Stimulated activated naive CD8-positive, alpha-beta T cell treated with anti-CD3 and anti-CD28 coated beads, Interleukin-15, Interleukin-2, amounts not matched to agents 100 U/mL and 50 U/mL, for 24 hours (primary cell): ENCODE data around the gene FKTN.

Experiments used
- ATAC-seq: fragments of 150-1000 bp; cut with Tn5 transposase; one replicate; pipeline ENCODE4 v1.10.0; 2021
- DNase-seq: peaks from one replicate; pipeline ENCODE4 v3.0.0; 2021

Gene FKTN

DNA sequence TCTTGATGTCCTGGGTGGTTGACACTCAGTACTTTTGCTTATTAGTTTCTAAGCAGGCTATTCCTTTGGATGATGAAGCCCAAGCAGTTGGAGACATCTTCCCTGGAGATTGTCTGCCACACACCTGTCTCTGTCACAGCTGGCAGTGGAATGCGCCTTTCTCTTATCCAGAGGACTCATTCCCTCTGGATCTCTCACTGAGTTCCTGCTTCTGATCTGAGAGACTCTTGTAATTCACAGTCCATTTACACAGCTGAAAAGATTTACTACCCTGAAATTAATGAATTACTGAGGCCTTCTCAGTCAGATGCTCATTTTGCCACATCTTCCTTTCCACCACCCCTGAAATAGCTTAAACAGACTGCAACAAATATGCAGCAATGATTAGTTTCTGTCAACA lies 120.2 kb downstream of the FKTN start:
- no peak for DNase-seq
- ATAC-seq: no peak

GRCh38 chr9:105678781-105679180 lies 120.8 kb downstream of the FKTN start:
- ATAC-seq: no peak

DNA sequence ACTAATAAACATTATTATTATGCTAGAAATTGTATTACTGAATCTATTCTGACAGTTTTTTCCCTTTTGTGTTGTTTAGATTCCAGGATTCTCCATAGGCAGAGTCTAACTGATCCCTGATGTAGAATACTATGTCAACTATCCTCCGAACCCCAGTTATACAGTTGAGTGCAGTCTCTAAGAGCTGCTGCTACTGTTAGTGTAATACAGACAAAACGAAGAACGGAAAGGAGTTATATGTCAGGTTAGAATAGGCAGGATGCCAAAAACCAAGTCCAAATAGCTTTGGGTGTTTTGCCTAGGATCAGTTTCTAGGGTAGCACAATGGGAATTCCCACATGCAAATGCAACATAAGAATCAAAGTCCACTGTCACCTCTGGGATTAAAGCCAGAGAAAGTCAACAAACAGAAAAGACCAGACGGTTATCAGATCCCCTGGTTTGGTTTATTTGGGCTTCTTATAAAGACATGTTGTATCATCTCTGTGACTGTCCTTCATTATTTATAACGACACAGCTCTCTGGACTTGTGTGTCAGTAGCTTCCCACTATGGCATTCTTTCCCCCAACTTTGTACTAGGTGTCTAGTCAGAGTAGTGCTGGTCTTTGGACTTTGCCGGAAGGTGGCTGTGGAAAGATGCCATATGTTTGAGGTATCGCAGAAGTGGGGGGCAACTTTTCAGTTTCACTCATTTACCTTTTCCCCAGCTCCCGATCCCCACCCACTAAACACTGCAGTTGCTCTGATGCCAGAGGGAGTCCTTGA lies 121.5 kb downstream of the FKTN start:
- no peak for ATAC-seq
- DNase-seq: no peak

More at GRCh38 chr9:105678781-105679180, 120.8 kb downstream of the FKTN start:
- DNase-seq: no peak

DNA sequence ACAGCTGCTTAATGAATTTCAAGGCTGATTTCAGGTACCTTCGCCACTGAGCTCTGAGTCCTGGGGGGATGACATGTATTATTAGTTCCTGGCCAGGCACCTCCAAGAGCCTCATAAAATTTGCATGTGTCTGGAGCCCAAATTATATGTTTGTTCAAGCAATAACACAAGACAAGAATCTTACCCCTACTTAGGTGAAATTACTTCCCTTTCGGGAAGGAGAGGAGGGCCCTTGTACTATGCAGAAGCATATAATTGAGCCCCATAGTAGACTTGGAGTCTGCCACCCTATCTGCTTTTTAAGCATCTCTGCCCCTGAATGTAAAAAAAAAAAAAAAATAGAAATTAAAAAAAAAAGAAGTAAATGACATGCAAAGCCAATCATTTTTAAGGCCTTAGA lies 123.4 kb downstream of the FKTN start:
- DNase-seq: no peak
- no peak for ATAC-seq

- no peak for ATAC-seq
- DNase-seq: no peak
Measured at GRCh38 chr9:105681724-105682123, 123.8 kb downstream of the FKTN start.

- ATAC-seq (no peak), DNase-seq (no peak)
Measured at GRCh38 chr9:105683688-105684275, 125.9 kb downstream of the FKTN start.

DNA sequence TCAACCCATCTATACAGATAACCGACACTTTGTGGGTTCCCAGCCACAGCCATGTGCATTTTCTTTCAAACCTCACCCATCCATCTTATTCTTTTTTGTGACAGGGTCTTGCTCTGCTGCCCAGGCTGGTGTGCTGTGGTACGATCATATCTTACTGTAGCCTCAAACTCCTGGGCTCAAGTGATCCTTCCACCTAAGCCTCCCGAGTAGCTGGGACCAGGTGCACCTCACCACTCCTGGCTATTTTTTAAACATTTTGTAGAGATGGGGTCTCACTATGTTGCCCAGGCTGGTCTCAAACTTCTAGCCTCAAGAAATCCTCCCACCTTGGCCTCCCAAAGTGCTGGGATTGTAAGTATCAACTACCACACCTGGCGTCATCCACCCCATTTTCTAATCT lies 129.0 kb downstream of the FKTN start:
- ATAC-seq (no peak), DNase-seq (no peak)
